HepG2 (cell line): ENCODE data around the gene TMIGD3. TPM values are rescaled to one million over a fixed set of nuclear protein-coding genes. Genes with fewer than 3 reads are reported as not detected.

Experiments used
- ARNT2 ChIP-seq: sonication (generic); formaldehyde crosslinking; IDR thresholded peaks from 2 replicates; pipeline ENCODE4 v1.8.0; 2022; ENCODE audit warnings: mild to moderate bottlenecking, low read depth, missing genetic modification reagents, moderate library complexity
- HMGXB3 ChIP-seq: sonication (generic); formaldehyde crosslinking; IDR thresholded peaks from 2 replicates; pipeline ENCODE4 v1.4.0; 2020; ENCODE audit warnings: missing genetic modification reagents, borderline replicate concordance
- HNF1A ChIP-seq, 2 experiments: sonication (generic) in 1 of 2; formaldehyde crosslinking in 1 of 2; IDR thresholded peaks; 2 replicates each; pipeline versions ENCODE4 v1.4.0 to v1.6.1; 2016 to 2020; ENCODE audit warnings: borderline replicate concordance in 1 of 2, low read depth in 1 of 2, mild to moderate bottlenecking in 1 of 2, missing genetic modification reagents in 1 of 2
- KAT7 ChIP-seq: IDR thresholded peaks from 2 replicates; pipeline ENCODE4 v1.6.1; 2018; ENCODE audit warnings: borderline replicate concordance, missing compliant biosample characterization
- MYC ChIP-seq: sonication (generic); formaldehyde crosslinking; IDR thresholded peaks from 2 replicates; pipeline ENCODE4 v1.9.0; 2021; ENCODE audit warnings: missing genetic modification reagents, borderline replicate concordance
- NFRKB ChIP-seq: fragments of 450-650 bp; IDR thresholded peaks from 2 replicates; pipeline ENCODE4 v1.6.1; 2017
- ONECUT2 ChIP-seq: sonication (generic); formaldehyde crosslinking; IDR thresholded peaks from 2 replicates; pipeline ENCODE4 v1.4.0; 2020; ENCODE audit warnings: missing genetic modification reagents
- RCOR2 ChIP-seq: IDR thresholded peaks from 2 replicates; pipeline ENCODE4 v1.6.1; 2016; ENCODE audit warnings: missing biosample characterization, missing genetic modification reagents
- SALL1 ChIP-seq: sonication (generic); formaldehyde crosslinking; IDR thresholded peaks from 2 replicates; pipeline ENCODE4 v1.8.0; 2022; ENCODE audit warnings: mild to moderate bottlenecking, missing genetic modification reagents
- SIN3B ChIP-seq: fragments of 150-350 bp; IDR thresholded peaks from 2 replicates; pipeline ENCODE4 v1.6.1; 2014; ENCODE audit warnings: low read length
- SMAD1 ChIP-seq: sonication (generic); formaldehyde crosslinking; IDR thresholded peaks from 2 replicates; pipeline ENCODE4 v1.4.0; 2020; ENCODE audit warnings: missing genetic modification reagents, low read depth, mild to moderate bottlenecking, borderline replicate concordance
- TP53 ChIP-seq: sonication (generic); formaldehyde crosslinking; conservative IDR thresholded peaks from 2 replicates; pipeline ENCODE4 v1.4.0; 2020; ENCODE audit warnings: missing genetic modification reagents
- ZHX1 ChIP-seq: sonication (generic); formaldehyde crosslinking; IDR thresholded peaks from 2 replicates; pipeline ENCODE4 v1.8.1; 2022; ENCODE audit warnings: low read depth, mild to moderate bottlenecking, missing genetic modification reagents
- ZNF24 ChIP-seq: fragments of 450-650 bp; IDR thresholded peaks from 2 replicates; pipeline ENCODE4 v1.6.1; 2017; ENCODE audit warnings: antibody characterized with exemption, mild to moderate bottlenecking
- ZUFSP ChIP-seq: sonication (generic); formaldehyde crosslinking; IDR thresholded peaks from 2 replicates; pipeline ENCODE4 v1.9.0; 2021; ENCODE audit warnings: missing genetic modification reagents, mild to moderate bottlenecking, borderline replicate concordance
- polyA plus RNA-seq, 8 experiments: library from polyadenylated mRNA; depleted of rRNA in 3 of 8; stranded (reverse) in 7 of 8; unstranded in 1 of 8; fragments of >200 nt; fragmentation: Illumina TruSeq in 4 of 8; extraction: Trizol in 4 of 8; gene quantifications; 2 replicates each; pipeline versions ENCODE4 v1.2.1 to v1.2.3, GENCODE V29; 2011 to 2016; ENCODE audit warnings: low read depth in 4 of 8, missing spikeins in 1 of 8, mixed read lengths in 1 of 8; ENCODE audit not compliant: insufficient read depth in 1 of 8
- total RNA-seq, 5 experiments: library from RNA; depleted of rRNA; stranded (reverse); fragments of >200 nt; fragmentation: Illumina TruSeq; extraction: Trizol; gene quantifications; 2 replicates each; pipeline ENCODE4 v1.2.3, GENCODE V29; 2016; ENCODE audit warnings: low read depth in 1 of 5

The TMIGD3 gene
- total and polyA plus RNA-seq, 2 of the 13 experiments (the other 11 are each of a cell fraction or from before 2014, with no cell fraction given) = not detected

GRCh38 chr1:111448918-111449702 is 54.3 kb downstream of the TMIGD3 start, which contains the start of the genes ATP5PB and WDR77 (continued):
- TF ChIP-seq HNF1A (IDR thresholded peaks at IDR 0.05; ENCODE audit: low read depth) (no peak), HNF1A (CRISPR knock-in tag; IDR thresholded peaks at IDR 0.05; ENCODE audit: borderline replicate concordance) (no peak), ARNT2 (CRISPR knock-in tag) (peak; percentile 19; the same call in 1 of the 2 replicates), NFRKB (peak; percentile 48; the same call in 1 of the 2 replicates), TP53 (no peak), ONECUT2 (CRISPR knock-in tag) (no peak), SIN3B (no peak; the same call in 1 of the 2 replicates), ZNF24 (no peak), SMAD1 (CRISPR knock-in tag) (no peak), SALL1 (CRISPR knock-in tag) (peak; percentile 75), ZHX1 (no peak), MYC (peak; percentile 90), KAT7 (CRISPR knock-in tag) (peak; percentile 94), HMGXB3 (CRISPR knock-in tag) (peak; percentile 44; the same call in 1 of the 2 replicates), ZUFSP (CRISPR knock-in tag) (no peak), RCOR2 (CRISPR knock-in tag) (no peak)
